Thyroid gland (tissue), 4 donors: ENCODE data around the gene BARHL2.

Source experiments
- POLR2A ChIP-seq, 2 donors: fragments of 450-650 bp; IDR thresholded peaks; one replicate each; pipeline ENCODE4 v1.6.1; 2017; ENCODE audit warnings: antibody characterized with exemption in 2 of 2, mild to moderate bottlenecking in 2 of 2, moderate library complexity in 1 of 2
- TF ChIP-seq, protein P1 (sequence below), 6 experiments: fragments of 200-600 bp in 3 of 6; fragments of 450-650 bp in 3 of 6; sonication (generic) in 3 of 6; IDR thresholded peaks; one replicate each; pipeline ENCODE4 v1.5.1; 2016 to 2019; ENCODE audit warnings: antibody characterized with exemption in 6 of 6, mild to moderate bottlenecking in 2 of 6, inconsistent platforms in 1 of 6, moderate library complexity in 1 of 6

DNA sequence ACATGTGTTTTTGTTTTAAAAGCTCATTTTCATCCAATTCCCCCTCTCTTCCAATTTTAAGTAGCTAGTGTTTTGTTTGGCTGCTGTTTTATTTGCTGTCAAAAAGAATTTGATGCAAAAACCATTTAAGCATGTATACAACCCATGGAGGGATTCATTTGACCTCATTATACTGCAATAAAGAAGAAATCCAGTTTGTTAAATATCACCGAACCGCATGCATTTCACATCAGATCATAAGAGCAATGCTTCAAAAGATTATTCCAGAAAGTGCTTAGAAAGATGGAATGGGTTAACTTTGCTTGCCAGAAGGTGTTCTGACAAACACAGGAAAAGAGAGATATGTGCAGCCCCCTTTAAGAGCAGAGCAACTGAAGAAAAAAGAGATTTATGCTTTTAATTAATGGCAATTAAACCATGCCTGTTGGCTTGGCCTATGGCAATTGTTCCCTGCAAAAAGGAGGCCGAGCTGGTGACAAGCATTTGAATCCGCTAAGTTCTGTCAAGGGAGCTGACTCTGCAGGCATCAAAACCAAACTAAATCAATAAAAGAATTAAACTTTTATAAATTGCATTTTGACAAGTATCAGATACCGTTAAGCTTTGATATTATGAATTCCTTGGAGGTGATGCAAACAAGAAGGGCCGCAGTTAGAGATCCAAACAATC lies 14.4 kb upstream of the BARHL2 start:
- TF ChIP-seq, protein P1, sequence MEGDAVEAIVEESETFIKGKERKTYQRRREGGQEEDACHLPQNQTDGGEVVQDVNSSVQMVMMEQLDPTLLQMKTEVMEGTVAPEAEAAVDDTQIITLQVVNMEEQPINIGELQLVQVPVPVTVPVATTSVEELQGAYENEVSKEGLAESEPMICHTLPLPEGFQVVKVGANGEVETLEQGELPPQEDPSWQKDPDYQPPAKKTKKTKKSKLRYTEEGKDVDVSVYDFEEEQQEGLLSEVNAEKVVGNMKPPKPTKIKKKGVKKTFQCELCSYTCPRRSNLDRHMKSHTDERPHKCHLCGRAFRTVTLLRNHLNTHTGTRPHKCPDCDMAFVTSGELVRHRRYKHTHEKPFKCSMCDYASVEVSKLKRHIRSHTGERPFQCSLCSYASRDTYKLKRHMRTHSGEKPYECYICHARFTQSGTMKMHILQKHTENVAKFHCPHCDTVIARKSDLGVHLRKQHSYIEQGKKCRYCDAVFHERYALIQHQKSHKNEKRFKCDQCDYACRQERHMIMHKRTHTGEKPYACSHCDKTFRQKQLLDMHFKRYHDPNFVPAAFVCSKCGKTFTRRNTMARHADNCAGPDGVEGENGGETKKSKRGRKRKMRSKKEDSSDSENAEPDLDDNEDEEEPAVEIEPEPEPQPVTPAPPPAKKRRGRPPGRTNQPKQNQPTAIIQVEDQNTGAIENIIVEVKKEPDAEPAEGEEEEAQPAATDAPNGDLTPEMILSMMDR (IDR thresholded peaks at IDR 0.05), result no peak
- TF ChIP-seq POLR2A (IDR thresholded peaks at IDR 0.05), result no peak
